ENCODE results near the gene GCC2.

GCC2 gene

DNA sequence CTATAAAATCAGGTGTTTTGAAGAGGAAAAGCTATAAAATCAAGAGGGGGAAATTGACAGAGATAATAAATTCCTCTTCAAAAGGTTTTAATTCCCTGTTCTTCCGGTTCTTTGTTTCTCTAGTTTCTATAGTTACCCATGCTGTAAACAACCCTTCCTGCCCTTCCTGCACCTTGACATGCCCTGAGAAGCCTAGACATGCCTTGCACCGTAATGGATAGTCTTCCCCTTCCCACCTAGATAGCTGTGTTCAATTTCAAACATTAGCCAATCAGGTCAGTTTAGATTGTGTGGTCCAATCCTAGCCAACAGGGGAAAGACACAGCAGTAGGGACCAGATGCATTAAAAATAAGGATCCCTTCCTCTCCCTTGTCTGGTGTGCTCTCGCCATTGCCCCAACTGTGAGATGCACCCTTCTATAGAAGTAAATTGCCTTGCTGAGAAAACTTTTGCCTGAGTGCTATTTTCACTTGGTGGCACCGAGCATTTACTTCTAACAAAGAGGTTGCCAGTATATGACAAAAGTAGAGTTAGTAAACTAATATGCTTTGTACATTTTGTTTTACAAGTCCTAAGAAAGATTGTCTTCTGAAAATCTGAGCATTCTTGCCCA is 44.1 kb upstream of the GCC2 start:
- Histone ChIP-seq H2AFZ (no peak overlapping the region), H3K9me3 (ENCODE audit: control insufficient read depth, low read length) (no peaks in the 10 kb centered on the region), H3K4me3 (ENCODE audit: low read depth, low read length) (no peak overlapping the region), H3K36me3 (ENCODE audit: control insufficient read depth, insufficient read depth, low read length) (no peaks in the 10 kb centered on the region), H3K79me2 (no peaks in the 10 kb centered on the region), H3K27me3 (ENCODE audit: control insufficient read depth, insufficient read depth, low read length) (no peaks in the 10 kb centered on the region), H3K4me1 (no peaks in the 10 kb centered on the region), H3K27ac (no peak overlapping the region), H3K4me2 (ENCODE audit: low read length) (no peak overlapping the region), H3K9ac (no peak overlapping the region)
- TF ChIP-seq, protein P1, sequence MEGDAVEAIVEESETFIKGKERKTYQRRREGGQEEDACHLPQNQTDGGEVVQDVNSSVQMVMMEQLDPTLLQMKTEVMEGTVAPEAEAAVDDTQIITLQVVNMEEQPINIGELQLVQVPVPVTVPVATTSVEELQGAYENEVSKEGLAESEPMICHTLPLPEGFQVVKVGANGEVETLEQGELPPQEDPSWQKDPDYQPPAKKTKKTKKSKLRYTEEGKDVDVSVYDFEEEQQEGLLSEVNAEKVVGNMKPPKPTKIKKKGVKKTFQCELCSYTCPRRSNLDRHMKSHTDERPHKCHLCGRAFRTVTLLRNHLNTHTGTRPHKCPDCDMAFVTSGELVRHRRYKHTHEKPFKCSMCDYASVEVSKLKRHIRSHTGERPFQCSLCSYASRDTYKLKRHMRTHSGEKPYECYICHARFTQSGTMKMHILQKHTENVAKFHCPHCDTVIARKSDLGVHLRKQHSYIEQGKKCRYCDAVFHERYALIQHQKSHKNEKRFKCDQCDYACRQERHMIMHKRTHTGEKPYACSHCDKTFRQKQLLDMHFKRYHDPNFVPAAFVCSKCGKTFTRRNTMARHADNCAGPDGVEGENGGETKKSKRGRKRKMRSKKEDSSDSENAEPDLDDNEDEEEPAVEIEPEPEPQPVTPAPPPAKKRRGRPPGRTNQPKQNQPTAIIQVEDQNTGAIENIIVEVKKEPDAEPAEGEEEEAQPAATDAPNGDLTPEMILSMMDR (IDR thresholded peaks at IDR 0.05), result no peak

DNA sequence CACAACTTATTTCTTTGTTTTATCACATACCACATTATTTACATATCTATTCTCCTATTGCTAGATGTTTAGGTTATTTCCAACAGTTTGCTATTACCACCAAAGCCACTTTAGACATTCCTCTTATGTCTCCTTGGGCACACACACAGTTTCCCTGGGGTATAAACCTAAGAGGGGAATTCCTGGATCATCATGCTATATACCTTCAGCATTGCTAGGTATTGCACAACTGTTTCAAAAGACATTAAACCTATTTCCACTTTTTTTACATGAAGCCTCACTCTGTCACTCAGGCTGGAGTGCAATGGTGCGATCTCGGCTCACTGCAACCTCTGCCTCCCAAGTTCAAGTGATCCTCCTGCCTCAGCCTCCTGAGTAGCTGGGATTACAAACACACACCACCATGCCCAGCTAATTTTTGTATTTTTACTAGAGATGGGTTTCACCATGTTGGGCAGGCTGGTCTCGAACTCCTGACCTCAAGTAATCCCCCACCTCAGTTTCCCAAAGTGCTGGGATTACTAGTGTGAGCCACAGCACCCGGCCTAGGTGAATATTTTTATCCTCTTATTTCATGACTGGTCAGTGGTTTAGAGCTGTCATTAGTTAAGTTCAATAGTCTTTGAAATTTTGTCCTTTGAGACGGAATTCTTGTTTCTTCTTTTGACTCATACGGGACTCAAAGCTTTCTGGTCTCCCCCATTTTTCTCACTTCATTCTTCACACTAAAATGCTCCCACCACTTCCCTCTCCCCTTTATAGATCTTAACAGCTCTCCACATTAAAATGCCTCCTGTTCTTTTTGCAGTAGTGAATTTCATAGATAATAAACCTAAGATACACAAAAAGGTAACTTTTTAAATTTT is 40.9 kb upstream of the GCC2 start:
- no peaks in the 10 kb centered on the region for H3K36me3 ChIP-seq (ENCODE audit: control insufficient read depth, insufficient read depth, low read length)
- TF ChIP-seq, protein P1 (IDR thresholded peaks at IDR 0.05), result no peak
- H3K4me3 ChIP-seq (ENCODE audit: low read depth, low read length), result no peak overlapping the region
- no peak overlapping the region for H3K27ac ChIP-seq
- no peaks in the 10 kb centered on the region for H3K27me3 ChIP-seq (ENCODE audit: control insufficient read depth, insufficient read depth, low read length)
- no peaks in the 10 kb centered on the region for H3K79me2 ChIP-seq
- H3K9ac ChIP-seq, result no peak overlapping the region
- H3K4me1 ChIP-seq, result no peaks in the 10 kb centered on the region
- H2AFZ ChIP-seq, result no peak overlapping the region
- no peak overlapping the region for H3K4me2 ChIP-seq (ENCODE audit: low read length)
- no peaks in the 10 kb centered on the region for H3K9me3 ChIP-seq (ENCODE audit: control insufficient read depth, low read length)

DNA sequence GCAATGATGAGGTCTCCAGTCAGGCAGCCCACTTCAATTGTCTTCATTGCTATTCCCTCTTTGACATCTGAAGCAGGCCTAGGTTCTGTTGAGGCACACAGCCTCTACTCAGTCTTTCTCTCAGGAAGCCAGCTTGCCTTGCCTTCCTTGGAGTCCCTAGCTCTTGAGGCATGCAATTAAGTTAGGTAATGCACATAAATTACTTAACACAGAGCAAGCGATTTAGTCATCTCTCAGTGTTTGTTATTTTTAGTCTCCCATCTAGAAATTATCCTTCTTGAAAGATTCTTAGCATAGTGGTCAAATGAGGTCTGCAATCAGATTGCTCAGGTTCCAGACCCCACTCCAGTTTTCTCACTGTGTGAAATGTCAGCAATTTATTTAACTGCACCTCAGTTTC is 39.2 kb upstream of the GCC2 start:
- Histone ChIP-seq H3K9me3 (ENCODE audit: control insufficient read depth, low read length) (no peaks in the 10 kb centered on the region), H3K4me3 (ENCODE audit: low read depth, low read length) (no peak overlapping the region), H3K79me2 (no peaks in the 10 kb centered on the region), H3K27me3 (ENCODE audit: control insufficient read depth, insufficient read depth, low read length) (no peaks in the 10 kb centered on the region), H3K4me1 (no peaks in the 10 kb centered on the region), H3K27ac (no peak overlapping the region), H3K9ac (no peak overlapping the region), H3K36me3 (ENCODE audit: control insufficient read depth, insufficient read depth, low read length) (no peaks in the 10 kb centered on the region), H3K4me2 (ENCODE audit: low read length) (no peak overlapping the region), H2AFZ (no peak overlapping the region)
- TF ChIP-seq, protein P1 (IDR thresholded peaks at IDR 0.05), result no peak

DNA sequence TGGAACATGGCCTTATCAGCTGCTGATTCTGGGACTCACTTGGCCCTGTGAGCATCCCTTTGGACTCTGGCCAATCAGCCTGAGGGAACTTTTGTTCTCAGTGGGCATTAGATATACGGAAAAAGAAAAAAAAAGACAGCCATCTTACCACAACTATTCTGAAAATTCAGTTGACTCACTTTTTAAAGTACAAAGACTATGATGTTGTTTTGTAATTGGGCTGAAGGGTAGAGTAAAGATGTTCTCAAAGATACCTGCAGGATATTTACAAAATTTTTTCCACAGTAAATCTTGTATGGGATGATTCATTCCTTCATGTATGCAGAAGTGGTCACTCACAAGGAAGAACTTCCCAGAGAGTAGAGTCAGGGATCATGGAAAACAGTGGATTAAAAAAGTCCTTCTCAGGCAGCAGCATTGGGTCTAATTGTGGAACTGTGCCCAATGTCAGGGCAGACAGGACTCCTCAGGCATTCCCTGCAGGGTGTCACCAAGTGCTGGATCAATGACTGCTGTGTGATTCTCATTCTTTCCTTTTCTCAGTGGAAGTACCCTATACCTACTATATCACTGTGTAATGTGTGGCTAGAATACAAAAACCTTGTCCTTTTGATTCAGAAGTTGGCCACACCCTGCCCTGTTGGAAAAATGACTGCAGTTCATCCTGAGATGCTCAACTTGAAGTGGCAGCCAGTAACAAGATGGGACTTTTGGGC is 35.9 kb upstream of the GCC2 start:
- H2AFZ ChIP-seq, result no peak overlapping the region
- no peaks in the 10 kb centered on the region for H3K79me2 ChIP-seq
- TF ChIP-seq, protein P1 (IDR thresholded peaks at IDR 0.05), result no peak
- no peaks in the 10 kb centered on the region for H3K4me1 ChIP-seq
- H3K27ac ChIP-seq, result no peak overlapping the region
- no peaks in the 10 kb centered on the region for H3K36me3 ChIP-seq (ENCODE audit: control insufficient read depth, insufficient read depth, low read length)
- no peak overlapping the region for H3K4me3 ChIP-seq (ENCODE audit: low read depth, low read length)
- H3K27me3 ChIP-seq (ENCODE audit: control insufficient read depth, insufficient read depth, low read length), result no peaks in the 10 kb centered on the region
- no peak overlapping the region for H3K4me2 ChIP-seq (ENCODE audit: low read length)
- no peak overlapping the region for H3K9ac ChIP-seq
- H3K9me3 ChIP-seq (ENCODE audit: control insufficient read depth, low read length), result no peaks in the 10 kb centered on the region
